ENCODE measurements around the gene GRAMD4.

DNA sequence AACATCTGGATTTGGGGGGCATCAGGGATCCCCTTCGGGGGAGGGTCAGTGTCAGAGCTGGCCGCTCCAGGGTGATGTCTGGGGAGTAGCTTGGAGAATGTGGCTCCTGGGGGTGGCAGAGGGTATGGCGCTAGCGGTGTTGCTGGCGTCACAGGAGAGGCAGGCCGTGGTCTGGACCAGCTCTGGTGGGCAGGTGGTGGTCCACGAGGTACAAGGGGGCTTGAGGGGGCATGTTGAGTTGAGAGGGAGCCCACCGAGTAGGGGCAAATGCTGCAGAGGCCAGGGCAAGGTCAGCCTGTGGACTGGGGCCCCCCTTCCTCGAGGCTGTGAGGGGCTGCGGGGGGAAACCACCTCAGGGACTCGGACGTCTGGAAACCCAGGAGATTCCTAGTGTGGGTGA, 8.6 kb downstream of the GRAMD4 start:
- TF ChIP-seq, protein P1, sequence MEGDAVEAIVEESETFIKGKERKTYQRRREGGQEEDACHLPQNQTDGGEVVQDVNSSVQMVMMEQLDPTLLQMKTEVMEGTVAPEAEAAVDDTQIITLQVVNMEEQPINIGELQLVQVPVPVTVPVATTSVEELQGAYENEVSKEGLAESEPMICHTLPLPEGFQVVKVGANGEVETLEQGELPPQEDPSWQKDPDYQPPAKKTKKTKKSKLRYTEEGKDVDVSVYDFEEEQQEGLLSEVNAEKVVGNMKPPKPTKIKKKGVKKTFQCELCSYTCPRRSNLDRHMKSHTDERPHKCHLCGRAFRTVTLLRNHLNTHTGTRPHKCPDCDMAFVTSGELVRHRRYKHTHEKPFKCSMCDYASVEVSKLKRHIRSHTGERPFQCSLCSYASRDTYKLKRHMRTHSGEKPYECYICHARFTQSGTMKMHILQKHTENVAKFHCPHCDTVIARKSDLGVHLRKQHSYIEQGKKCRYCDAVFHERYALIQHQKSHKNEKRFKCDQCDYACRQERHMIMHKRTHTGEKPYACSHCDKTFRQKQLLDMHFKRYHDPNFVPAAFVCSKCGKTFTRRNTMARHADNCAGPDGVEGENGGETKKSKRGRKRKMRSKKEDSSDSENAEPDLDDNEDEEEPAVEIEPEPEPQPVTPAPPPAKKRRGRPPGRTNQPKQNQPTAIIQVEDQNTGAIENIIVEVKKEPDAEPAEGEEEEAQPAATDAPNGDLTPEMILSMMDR (IDR thresholded peaks at IDR 0.05), result no peak
- TF ChIP-seq EZH2 (IDR thresholded peaks at IDR 0.05; ENCODE audit: borderline replicate concordance, insufficient read depth, low read depth, low read length, poor library complexity, severe bottlenecking), result no peak

Measured in B cell (primary cell).